Measurements from ENCODE around the gene FOXR1. TPM values are rescaled to one million over a fixed set of nuclear protein-coding genes. Genes with fewer than 3 reads are reported as not detected.
A peak's percentile ranks its signal among the peaks of the same experiment; 100 is the strongest.

The FOXR1 gene
- total and polyA plus RNA-seq, 2 of the 8 experiments (the other 6 are each of a cell fraction or from before 2014, with no cell fraction given) = not detected

DNA sequence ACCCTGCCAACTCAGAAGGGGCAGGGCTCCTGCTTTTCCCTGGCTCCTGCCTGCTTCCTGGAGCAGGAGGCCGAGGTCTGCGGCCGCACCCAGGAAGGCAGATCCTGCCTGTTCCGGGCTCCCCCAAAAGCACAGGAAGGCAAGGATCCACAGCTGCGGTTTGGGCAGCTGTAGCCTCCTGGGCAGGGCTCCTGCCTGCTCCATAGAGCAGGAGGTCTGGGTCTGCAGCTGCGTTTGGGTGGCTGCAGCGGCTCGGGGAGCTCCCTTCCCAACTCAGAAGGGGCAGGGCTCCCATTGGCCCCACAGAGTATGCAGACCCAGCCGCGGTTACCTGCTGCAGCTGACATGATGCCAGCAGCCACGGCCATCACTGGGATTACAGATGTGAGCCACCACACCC lies 10.0 kb upstream of the FOXR1 start:
- CTCF ChIA-PET (ENCODE audit: partially characterized antibody) = interaction anchor here (0.7 to 12.7 kb wide), 7 partner anchors 18 to 106 kb away, joined by 3 to 100 read pairs (median 3); no protein-coding TSS in a partner anchor
- peaks cover 0 to 3% (median 0%) of the 10 kb centered on the region in 4 experiments; a peak in 3 of 7 replicates for H3K4me1 ChIP-seq (replicated peaks in 1 of 4; ENCODE audit: control insufficient read depth in 3 of 4, insufficient read depth in 4 of 4, low read length in 3 of 4)
- no peak overlapping the region for H2BK120ac ChIP-seq (replicated peaks; ENCODE audit: low read depth, low read length)
- H3K4ac ChIP-seq (replicated peaks; ENCODE audit: insufficient read length, low read depth, low read length) = no peak overlapping the region
- H2BK20ac ChIP-seq (ENCODE audit: low read length) = no peak overlapping the region
- H3K4me2 ChIP-seq (ENCODE audit: insufficient read depth in 1 of 2, low read depth in 2 of 2, low read length in 2 of 2) = no peak overlapping the region
- H3K23ac ChIP-seq (ENCODE audit: insufficient read length) = no peak overlapping the region
- DNase-seq (ENCODE audit: low read depth in 1 of 2, low spot score in 2 of 2) (peak in 1 of 2 experiments; percentile 52), FAIRE-seq (no peak)
- H4K5ac ChIP-seq (ENCODE audit: insufficient read length, low read depth, low read length) = no peak overlapping the region
- no peak overlapping the region for H4K91ac ChIP-seq (replicated peaks; ENCODE audit: insufficient read length, low read length)
- H3K27ac ChIP-seq (ENCODE audit: low read depth, low read length) = no peak overlapping the region
- no peaks in the 10 kb centered on the region for H3K27me3 ChIP-seq (replicated peaks in 1 of 4; ENCODE audit: control insufficient read depth in 3 of 4, extremely low read depth in 1 of 4, insufficient read depth in 3 of 4, low read length in 3 of 4)
- H3K79me1 ChIP-seq (ENCODE audit: low read depth, low read length) = no peaks in the 10 kb centered on the region
- H2AFZ ChIP-seq (ENCODE audit: low read length) = no peak overlapping the region; the same call in 1 of the 2 replicates
- no peaks in the 10 kb centered on the region for H3K23me2 ChIP-seq (ENCODE audit: low read depth, low read length)
- no peak overlapping the region for H3K9ac ChIP-seq (replicated peaks in 1 of 4; ENCODE audit: extremely low read depth in 1 of 4, low read depth in 3 of 4, low read length in 3 of 4)
- no peak overlapping the region for H3K18ac ChIP-seq (ENCODE audit: extremely low read depth, low read length)
- H3K4me3 ChIP-seq (ENCODE audit: extremely low read depth in 1 of 4, insufficient read depth in 2 of 4, low read depth in 3 of 4, low read length in 4 of 4) = no peak overlapping the region
- POLR2A ChIA-PET (ENCODE audit: partially characterized antibody) = interaction anchor here (1.5 kb wide), 1 partner anchor 327 kb away, joined by 3 read pairs; no protein-coding TSS in a partner anchor
- H3K56ac ChIP-seq (replicated peaks; ENCODE audit: insufficient read length, low read depth, low read length) = no peak overlapping the region
- no peak overlapping the region for H2BK5ac ChIP-seq (ENCODE audit: low read depth, low read length)
- 81% methylated on average over 11 of the region's 11 CpGs; no CpG with 5 or more reads in 1 of the 2 experiments for WGBS, 2 experiments (ENCODE audit: extremely low coverage in 1 of 2, insufficient coverage in 1 of 2, insufficient read length in 1 of 2, insufficient replicate concordance in 2 of 2, low coverage in 1 of 2, low lambda C conversion rate in 2 of 2, missing lambda C conversion rate in 1 of 2)
- H2BK12ac ChIP-seq (ENCODE audit: low read depth, low read length) = no peak overlapping the region
- no peak overlapping the region for H3K14ac ChIP-seq (ENCODE audit: insufficient read length)
- no peaks in the 10 kb centered on the region for H3K79me2 ChIP-seq (ENCODE audit: control insufficient read depth in 1 of 2, insufficient read depth in 2 of 2, low read length in 2 of 2)
- no peak for TF ChIP-seq GTF2F1 (IDR thresholded peaks at IDR 0.05; ENCODE audit: borderline replicate concordance, low read depth, low read length)
- TF ChIP-seq RFX5 (IDR thresholded peaks at IDR 0.05; ENCODE audit: borderline replicate concordance, low read depth, low read length) = no peak
- no peak for TF ChIP-seq RAD21 (IDR thresholded peaks at IDR 0.05 in 1 of 2, conservative IDR thresholded peaks at IDR 0.05 in 1 of 2; ENCODE audit: low read depth in 2 of 2, low read length in 2 of 2)
- TF ChIP-seq, protein P1, sequence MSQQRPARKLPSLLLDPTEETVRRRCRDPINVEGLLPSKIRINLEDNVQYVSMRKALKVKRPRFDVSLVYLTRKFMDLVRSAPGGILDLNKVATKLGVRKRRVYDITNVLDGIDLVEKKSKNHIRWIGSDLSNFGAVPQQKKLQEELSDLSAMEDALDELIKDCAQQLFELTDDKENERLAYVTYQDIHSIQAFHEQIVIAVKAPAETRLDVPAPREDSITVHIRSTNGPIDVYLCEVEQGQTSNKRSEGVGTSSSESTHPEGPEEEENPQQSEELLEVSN (IDR thresholded peaks at IDR 0.05) = no peak
- no peak overlapping the region for H2BK15ac ChIP-seq (ENCODE audit: low read length)
- no peaks in the 10 kb centered on the region for H3K36me3 ChIP-seq (ENCODE audit: control insufficient read depth in 2 of 4, insufficient read depth in 4 of 4, low read length in 3 of 4)
- H2AK5ac ChIP-seq (ENCODE audit: low read depth, low read length) = no peak overlapping the region
- H4K8ac ChIP-seq (ENCODE audit: extremely low read depth, insufficient read depth, low read length) = no peak overlapping the region
- no peaks in the 10 kb centered on the region for H4K20me1 ChIP-seq (replicated peaks in 1 of 2; ENCODE audit: control insufficient read depth in 1 of 2, insufficient read depth in 2 of 2, low read length in 2 of 2)
- no peaks in the 10 kb centered on the region for H3K9me3 ChIP-seq (ENCODE audit: insufficient read depth in 2 of 2, low read depth in 1 of 2, low read length in 1 of 2)

Measured in H1 (cell line).